Thoracic aorta (tissue), 2 donors: ENCODE data around the gene NOA1. TPM values are rescaled to one million over a fixed set of nuclear protein-coding genes. Genes with fewer than 3 reads are reported as not detected.

Source experiments
- ATAC-seq: fragments of 150-250 bp; one replicate; pipeline ENCODE4 v1.8.0; 2017; ENCODE audit warnings: low read depth; ENCODE audit not compliant: insufficient number of reproducible peaks, low FRiP score
- DNase-seq: peaks from one replicate; pipeline ENCODE4 v3.0.0-alpha.2; 2020; ENCODE audit warnings: low spot score
- H3K27ac ChIP-seq, 2 donors: fragments of 200-600 bp; sonication (generic); 1 replicate in 1 of 2; 2 replicates in 1 of 2; pipeline ENCODE4 v1.5.1; 2016; ENCODE audit warnings: mild to moderate bottlenecking in 2 of 2, moderate library complexity in 2 of 2
- H3K27me3 ChIP-seq: fragments of 200-600 bp; sonication (generic); replicated peaks from 2 replicates; pipeline ENCODE4 v1.6.0; 2016; ENCODE audit warnings: mild to moderate bottlenecking; ENCODE audit not compliant: insufficient read depth
- H3K36me3 ChIP-seq: fragments of 200-600 bp; sonication (generic); one replicate; pipeline ENCODE4 v1.5.1; 2016
- H3K4me1 ChIP-seq, 2 donors: fragments of 200-600 bp; sonication (generic); 1 replicate in 1 of 2; 2 replicates in 1 of 2; pipeline versions ENCODE4 v1.5.1 to v1.6.0; 2016; ENCODE audit warnings: low read depth in 2 of 2, mild to moderate bottlenecking in 1 of 2; ENCODE audit not compliant: control insufficient read depth in 1 of 2
- H3K4me3 ChIP-seq: fragments of 200-600 bp; sonication (generic); 2 replicates; pipeline ENCODE4 v1.5.1; 2016; ENCODE audit warnings: mild to moderate bottlenecking
- H3K9me3 ChIP-seq: fragments of 200-600 bp; sonication (generic); 2 replicates; pipeline ENCODE4 v1.5.1; 2016
- CTCF ChIP-seq: fragments of 200-600 bp; sonication (generic); IDR thresholded peaks from one replicate; pipeline ENCODE4 v1.5.1; 2019; ENCODE audit warnings: antibody characterized with exemption
- total RNA-seq, 2 donors: library from RNA; depleted of rRNA; stranded (reverse); fragments of >200 nt; gene quantifications; one replicate each; pipeline versions ENCODE4 v1.1.0 to v1.2.3, GENCODE V29; 2016

Gene NOA1
- total RNA-seq, 2 donors from 2014 or later = 17.7 to 18.3 TPM

- H3K4me1 ChIP-seq = peaks cover 24 to 53% of the 10 kb centered on the region in 2 donors
- TF ChIP-seq CTCF = no peak
- no peak for ATAC-seq
- no peaks in the 10 kb centered on the region for H3K27me3 ChIP-seq
- H3K27ac ChIP-seq = no peak overlapping the region
- no peaks in the 10 kb centered on the region for H3K36me3 ChIP-seq
- H3K4me3 ChIP-seq = no peak overlapping the region
- H3K9me3 ChIP-seq = no peaks in the 10 kb centered on the region
- DNase-seq = no peak
These were observed 63.1 kb downstream of the NOA1 start for GRCh38 chr4:56914336-56914735.

Other genes with a start within 250 kb of the NOA1 start
- gene SPINK2, start 155.9 kb downstream of the NOA1 start, total RNA-seq = not detected
- 10 to 100 TPM; 32.5 to 38.6 TPM for gene REST, start 69.7 kb downstream of the NOA1 start, total RNA-seq
- 10 to 100 TPM; 48.3 to 98.5 TPM for gene POLR2B, start 1.3 kb upstream of the NOA1 start, total RNA-seq
- gene IGFBP7, start 132.8 kb upstream of the NOA1 start, total RNA-seq = 1,000 to 10,000 TPM; 4,453 to 6,615 TPM